ENCODE results near the gene GNB4.

GRCh38 chr3:179391906-179392305, 59.4 kb downstream of the GNB4 start:
- no peak for TF ChIP-seq TAF1 (IDR thresholded peaks at IDR 0.05; ENCODE audit: borderline replicate concordance, insufficient read depth, low read length)
- no peak for TF ChIP-seq POLR2AphosphoS5 (IDR thresholded peaks at IDR 0.05; ENCODE audit: low read depth, low read length)
- no peak for TF ChIP-seq REST (IDR thresholded peaks at IDR 0.05; ENCODE audit: insufficient read depth in 1 of 2, low read depth in 2 of 2, low read length in 2 of 2)
- TF ChIP-seq SIN3A (IDR thresholded peaks at IDR 0.05; ENCODE audit: borderline replicate concordance, insufficient read depth, low read length) = no peak
